ENCODE measurements around the gene BTF3.

DNA sequence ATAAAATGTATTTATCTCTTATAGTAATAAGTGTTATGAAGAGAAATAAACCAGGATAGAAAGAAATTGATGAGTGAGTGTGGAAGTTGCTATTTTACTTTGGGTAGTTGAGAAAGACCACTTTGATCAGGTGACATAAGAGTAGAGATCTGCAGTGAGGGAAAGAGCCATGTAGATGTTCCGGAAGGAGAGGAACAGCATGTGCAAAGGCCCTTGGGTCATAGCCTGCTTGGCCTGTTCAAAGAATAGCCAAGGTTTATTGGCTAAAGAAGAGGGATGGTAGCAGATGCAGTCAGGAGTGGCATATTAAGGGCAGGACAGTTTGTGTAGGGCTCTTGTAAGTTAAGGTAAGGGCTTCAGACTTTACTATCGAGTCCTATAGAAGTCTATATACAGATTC is 3.2 kb downstream of the BTF3 start:
- TF ChIP-seq CTCF (IDR thresholded peaks at IDR 0.05 in 8 of 11, conservative IDR thresholded peaks at IDR 0.05 in 3 of 11): no peak
- no peak for TF ChIP-seq POLR2A (IDR thresholded peaks at IDR 0.05)
- no peak for TF ChIP-seq POLR2AphosphoS5 (IDR thresholded peaks at IDR 0.05)

Measured in spleen (tissue), 7 donors.